Lower leg skin (tissue), 3 donors: ENCODE results near the gene STAB1.

Source experiments
- POLR2A ChIP-seq, 2 donors: fragments of 450-650 bp; IDR thresholded peaks; one replicate each; pipeline ENCODE4 v1.6.1; 2016 to 2017; ENCODE audit warnings: antibody characterized with exemption in 2 of 2, mild to moderate bottlenecking in 1 of 2, moderate library complexity in 1 of 2
- TF ChIP-seq, protein P1 (sequence below), 3 donors: fragments of 450-650 bp; IDR thresholded peaks; one replicate each; pipeline ENCODE4 v1.5.1; 2016; ENCODE audit warnings: antibody characterized with exemption in 3 of 3, mild to moderate bottlenecking in 3 of 3, moderate library complexity in 2 of 3

DNA sequence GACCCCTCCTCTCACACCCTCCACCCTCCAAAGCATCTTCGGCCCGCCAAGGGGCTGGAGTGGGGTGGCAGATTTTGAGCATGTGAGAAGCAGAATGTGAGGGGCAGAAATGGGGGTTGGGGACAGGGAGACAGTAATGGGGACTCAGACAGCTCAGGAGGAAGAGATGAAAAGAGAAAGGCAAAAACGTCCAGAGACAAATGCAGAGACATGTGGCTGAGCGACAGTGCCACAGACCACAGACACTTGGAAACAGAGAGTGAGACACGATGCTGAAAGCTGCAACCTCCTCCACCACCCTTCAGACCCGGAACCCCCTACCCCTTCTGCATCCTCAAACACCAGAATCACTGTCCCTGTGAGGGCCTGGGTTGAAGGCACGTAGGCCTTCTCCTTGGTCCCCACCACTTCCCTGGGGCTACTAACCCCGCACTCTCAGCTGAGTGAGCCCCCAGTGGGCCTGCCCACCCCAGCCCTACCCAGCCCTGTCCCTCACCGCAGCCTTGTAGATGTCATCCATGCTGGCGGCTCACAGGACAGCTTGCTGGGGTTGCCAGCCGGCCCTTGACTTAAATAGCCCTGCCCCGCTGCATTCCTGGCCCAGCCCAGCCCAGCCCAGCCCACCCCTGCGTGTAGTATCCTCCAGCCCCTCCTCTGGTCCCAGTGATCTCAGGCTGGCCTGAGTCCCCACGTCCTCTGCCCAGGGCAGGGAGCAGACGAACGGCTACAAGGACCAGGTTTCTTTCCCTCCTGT lies 41.5 kb upstream of the STAB1 start, which contains the start of gene TNNC1:
- TF ChIP-seq, protein P1, sequence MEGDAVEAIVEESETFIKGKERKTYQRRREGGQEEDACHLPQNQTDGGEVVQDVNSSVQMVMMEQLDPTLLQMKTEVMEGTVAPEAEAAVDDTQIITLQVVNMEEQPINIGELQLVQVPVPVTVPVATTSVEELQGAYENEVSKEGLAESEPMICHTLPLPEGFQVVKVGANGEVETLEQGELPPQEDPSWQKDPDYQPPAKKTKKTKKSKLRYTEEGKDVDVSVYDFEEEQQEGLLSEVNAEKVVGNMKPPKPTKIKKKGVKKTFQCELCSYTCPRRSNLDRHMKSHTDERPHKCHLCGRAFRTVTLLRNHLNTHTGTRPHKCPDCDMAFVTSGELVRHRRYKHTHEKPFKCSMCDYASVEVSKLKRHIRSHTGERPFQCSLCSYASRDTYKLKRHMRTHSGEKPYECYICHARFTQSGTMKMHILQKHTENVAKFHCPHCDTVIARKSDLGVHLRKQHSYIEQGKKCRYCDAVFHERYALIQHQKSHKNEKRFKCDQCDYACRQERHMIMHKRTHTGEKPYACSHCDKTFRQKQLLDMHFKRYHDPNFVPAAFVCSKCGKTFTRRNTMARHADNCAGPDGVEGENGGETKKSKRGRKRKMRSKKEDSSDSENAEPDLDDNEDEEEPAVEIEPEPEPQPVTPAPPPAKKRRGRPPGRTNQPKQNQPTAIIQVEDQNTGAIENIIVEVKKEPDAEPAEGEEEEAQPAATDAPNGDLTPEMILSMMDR (IDR thresholded peaks at IDR 0.05), result no peak
- TF ChIP-seq POLR2A (IDR thresholded peaks at IDR 0.05), result no peak
